ENCODE results near the gene FXYD2.

DNA sequence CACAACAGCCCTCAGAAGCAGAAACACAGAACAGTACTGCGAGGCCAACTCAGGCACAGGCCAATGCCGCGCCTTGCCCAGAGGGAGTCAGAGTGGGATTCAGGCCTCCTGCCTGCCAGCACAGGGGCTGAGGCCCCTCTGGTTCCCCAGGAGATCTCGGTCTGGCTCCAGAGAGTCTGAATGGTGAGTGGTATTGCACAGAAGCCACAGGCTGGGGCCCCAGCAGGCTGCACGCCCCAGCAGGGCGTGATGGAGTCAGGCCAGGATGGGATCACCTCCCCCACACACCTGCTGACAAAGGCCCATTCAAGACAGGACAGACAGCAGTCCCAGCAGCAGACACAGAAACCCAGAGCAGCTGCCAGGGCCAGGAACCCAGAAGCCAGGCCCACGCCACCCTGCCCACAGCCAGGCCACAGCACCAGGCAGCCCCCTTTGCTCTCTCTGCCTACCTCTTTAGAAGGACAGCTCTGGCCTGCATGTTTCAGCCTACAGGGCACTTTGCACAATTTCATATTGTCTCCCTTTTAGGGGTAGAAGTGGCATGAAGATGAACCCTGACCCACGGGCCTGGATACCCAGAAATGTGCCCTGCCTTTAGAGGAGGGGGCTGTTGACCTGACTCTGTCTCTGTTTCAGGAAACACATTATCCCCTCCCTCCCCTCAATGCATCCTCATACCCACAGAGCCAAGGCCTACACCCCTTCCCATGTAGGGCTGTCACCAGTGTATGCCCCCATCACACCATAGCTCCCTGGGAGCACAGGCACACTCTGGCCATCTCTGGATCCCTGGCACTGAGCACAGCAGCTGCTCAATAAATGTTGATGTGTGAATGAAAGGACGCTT is 45.8 kb upstream of the FXYD2 start:
- TF ChIP-seq EP300 (IDR thresholded peaks at IDR 0.05) (no peak), POLR2A (IDR thresholded peaks at IDR 0.05) (no peak)
- TF ChIP-seq, protein P1, sequence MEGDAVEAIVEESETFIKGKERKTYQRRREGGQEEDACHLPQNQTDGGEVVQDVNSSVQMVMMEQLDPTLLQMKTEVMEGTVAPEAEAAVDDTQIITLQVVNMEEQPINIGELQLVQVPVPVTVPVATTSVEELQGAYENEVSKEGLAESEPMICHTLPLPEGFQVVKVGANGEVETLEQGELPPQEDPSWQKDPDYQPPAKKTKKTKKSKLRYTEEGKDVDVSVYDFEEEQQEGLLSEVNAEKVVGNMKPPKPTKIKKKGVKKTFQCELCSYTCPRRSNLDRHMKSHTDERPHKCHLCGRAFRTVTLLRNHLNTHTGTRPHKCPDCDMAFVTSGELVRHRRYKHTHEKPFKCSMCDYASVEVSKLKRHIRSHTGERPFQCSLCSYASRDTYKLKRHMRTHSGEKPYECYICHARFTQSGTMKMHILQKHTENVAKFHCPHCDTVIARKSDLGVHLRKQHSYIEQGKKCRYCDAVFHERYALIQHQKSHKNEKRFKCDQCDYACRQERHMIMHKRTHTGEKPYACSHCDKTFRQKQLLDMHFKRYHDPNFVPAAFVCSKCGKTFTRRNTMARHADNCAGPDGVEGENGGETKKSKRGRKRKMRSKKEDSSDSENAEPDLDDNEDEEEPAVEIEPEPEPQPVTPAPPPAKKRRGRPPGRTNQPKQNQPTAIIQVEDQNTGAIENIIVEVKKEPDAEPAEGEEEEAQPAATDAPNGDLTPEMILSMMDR (IDR thresholded peaks at IDR 0.05), result no peak
